Naive thymus-derived CD4-positive, alpha-beta T cell (primary cell): ENCODE measurements around the gene IFNAR2. TPM values are rescaled to one million over a fixed set of nuclear protein-coding genes. Genes with fewer than 3 reads are reported as not detected.

Experiments
- ATAC-seq: fragments of 150-1000 bp; cut with Tn5 transposase; 2 replicates; pipeline ENCODE4 v1.10.0; 2021; ENCODE audit warnings: mild to moderate bottlenecking, moderate library complexity
- CTCF ChIA-PET: fragments of 350-600 bp; sonication (Branson Sonifier 250); formaldehyde crosslinking; loops from one replicate; lab custom pipeline; 2021; ENCODE audit warnings: antibody characterized with exemption; lab: Charles Lee
- POLR2A ChIA-PET: fragments of 350-600 bp; sonication (Branson Sonifier 250); formaldehyde crosslinking; loops from one replicate; lab custom pipeline; 2021; ENCODE audit warnings: antibody characterized with exemption, inconsistent platforms; lab: Charles Lee
- DNase-seq, 9 donors: peaks; one replicate each; pipeline versions ENCODE4 v3.0.0 to v3.0.0-alpha.2; 2020 to 2022; ENCODE audit warnings: mixed read lengths in 1 of 9
- H3K27ac ChIP-seq: one replicate; pipeline ENCODE4 v1.7.0; 2013; ENCODE audit warnings: mild to moderate bottlenecking, low read depth, low read length, moderate library complexity
- H3K27me3 ChIP-seq, 2 donors: one replicate each; pipeline ENCODE4 v1.7.0; 2013; ENCODE audit warnings: low read length in 2 of 2, mild to moderate bottlenecking in 2 of 2, moderate library complexity in 2 of 2; ENCODE audit not compliant: control insufficient read depth in 2 of 2, insufficient read depth in 2 of 2
- H3K36me3 ChIP-seq, 3 experiments: 1 replicate in 2 of 3; 2 replicates in 1 of 3; pipeline ENCODE4 v1.7.0; 2013; ENCODE audit warnings: low read length in 3 of 3, mild to moderate bottlenecking in 3 of 3, moderate library complexity in 1 of 3; ENCODE audit not compliant: insufficient read depth in 3 of 3, control insufficient read depth in 2 of 3
- H3K4me1 ChIP-seq, 2 donors: one replicate each; pipeline ENCODE4 v1.7.0; 2013; ENCODE audit warnings: low read length in 2 of 2, mild to moderate bottlenecking in 2 of 2, moderate library complexity in 1 of 2; ENCODE audit not compliant: control insufficient read depth in 2 of 2, insufficient read depth in 2 of 2
- H3K4me3 ChIP-seq: 2 replicates; pipeline ENCODE4 v1.7.0; 2013; ENCODE audit warnings: mild to moderate bottlenecking, low read length
- H3K9me3 ChIP-seq, 3 experiments: 1 replicate in 2 of 3; 2 replicates in 1 of 3; pipeline ENCODE4 v1.7.0; 2013; ENCODE audit warnings: low read length in 3 of 3; ENCODE audit not compliant: control insufficient read depth in 2 of 3
- H3K27ac Mint-ChIP-seq, 9 donors: one replicate each; pipeline ENCODE4 v1.8.0; 2020 to 2022; ENCODE audit warnings: mixed read lengths in 9 of 9, mild to moderate bottlenecking in 8 of 9, moderate library complexity in 5 of 9, inconsistent platforms in 2 of 9
- H3K27me3 Mint-ChIP-seq, 5 donors: one replicate each; pipeline ENCODE4 v1.8.0; 2021 to 2022; ENCODE audit warnings: mixed read lengths in 5 of 5, mild to moderate bottlenecking in 1 of 5
- H3K36me3 Mint-ChIP-seq, 5 donors: one replicate each; pipeline ENCODE4 v1.8.0; 2020 to 2022; ENCODE audit warnings: mixed read lengths in 5 of 5, mild to moderate bottlenecking in 3 of 5, inconsistent platforms in 1 of 5
- H3K4me1 Mint-ChIP-seq, 7 donors: one replicate each; pipeline ENCODE4 v1.8.0; 2020 to 2022; ENCODE audit warnings: mixed read lengths in 7 of 7, mild to moderate bottlenecking in 3 of 7, inconsistent platforms in 1 of 7
- H3K4me3 Mint-ChIP-seq, 10 donors: one replicate each; pipeline ENCODE4 v1.8.0; 2020 to 2022; ENCODE audit warnings: mild to moderate bottlenecking in 10 of 10, mixed read lengths in 10 of 10, moderate library complexity in 6 of 10, inconsistent platforms in 2 of 10
- H3K9me3 Mint-ChIP-seq, 11 donors: one replicate each; pipeline ENCODE4 v1.8.0; 2020 to 2022; ENCODE audit warnings: mixed read lengths in 11 of 11, mild to moderate bottlenecking in 4 of 11, inconsistent platforms in 1 of 11, moderate library complexity in 1 of 11
- intact Hi-C, 2 donors: fragments of 100-400 bp; cut with micrococcal nuclease; formaldehyde crosslinking; loops; one replicate each; pipeline ENCODE4 v1.15.1; 2023
- polyA plus RNA-seq, 2 donors: library from polyadenylated mRNA; unstranded; fragments of 300-500 nt; fragmentation: Illumina TruSeq; gene quantifications; one replicate each; pipeline ENCODE4 v1.2.3, GENCODE V29; 2021
- total RNA-seq, 6 experiments: library from RNA in 5 of 6; stranded (reverse) in 5 of 6; gene quantifications; 1 replicate in 5 of 6; 2 replicates in 1 of 6; pipeline ENCODE4 v1.2.3 and lab custom pipeline; 2021 to 2026

The IFNAR2 gene
- total and polyA plus RNA-seq, 7 experiments from 2014 or later: 44.9 to 90.2 (median 77.3) TPM

DNA sequence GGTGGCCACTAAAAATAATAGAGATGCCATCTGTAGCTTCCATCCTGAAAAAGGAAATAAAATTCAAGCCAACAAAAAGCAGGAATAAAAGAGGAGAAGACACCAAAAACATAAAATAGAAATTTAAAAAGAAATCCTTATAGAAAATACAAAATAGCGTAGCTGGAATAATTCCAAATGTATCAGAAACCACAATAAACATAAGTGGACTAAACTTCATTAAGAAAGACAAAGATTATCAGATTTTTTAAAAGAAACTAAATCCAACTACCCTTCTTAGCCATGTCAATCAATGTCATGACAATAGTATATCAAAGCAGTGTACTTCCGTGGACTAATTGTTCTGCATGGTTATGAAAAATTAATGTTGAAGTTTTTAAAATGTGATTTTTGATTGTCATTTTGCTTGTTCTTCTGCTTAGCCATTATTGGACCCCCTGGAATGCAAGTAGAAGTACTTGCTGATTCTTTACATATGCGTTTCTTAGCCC is 49.6 kb downstream of the IFNAR2 start:
- no peak for DNase-seq
- no peaks in the 10 kb centered on the region for H3K27me3 Mint-ChIP-seq
- peaks cover 11 to 61% (median 12%) of the 10 kb centered on the region in 3 experiments for H3K36me3 ChIP-seq

More for the DNA sequence above, 49.6 kb downstream of the IFNAR2 start:
- Histone ChIP-seq H3K4me1 (peaks cover 0 to 3% of the 10 kb centered on the region in 2 donors), H3K9me3 (no peaks in the 10 kb centered on the region), H3K4me3 (no peak overlapping the region), H3K27ac (no peak overlapping the region), H3K27me3 (no peaks in the 10 kb centered on the region)
- ChIA-PET POLR2A (interaction anchor here (0.9 to 1.7 kb wide), 4 partner anchors 13 to 82 kb away, joined by 3 to 5 read pairs (median 4); partner anchors contain the start of genes IFNAR1 and IL10RB), CTCF (interaction anchor here (0.6 to 1.3 kb wide), 3 partner anchors 19 to 442 kb away, joined by 3 read pairs; no protein-coding TSS in a partner anchor)
- intact Hi-C loops: no loop called here
- H3K4me1 Mint-ChIP-seq: peaks cover 8 to 21% (median 15%) of the 10 kb centered on the region in 7 donors
- no peak for ATAC-seq
- no peak overlapping the region for H3K4me3 Mint-ChIP-seq
- H3K9me3 Mint-ChIP-seq: peaks cover 0 to 3% (median 0%) of the 10 kb centered on the region in 11 donors
- H3K27ac Mint-ChIP-seq: no peak overlapping the region
- peaks cover 5 to 59% (median 56%) of the 10 kb centered on the region in 5 donors for H3K36me3 Mint-ChIP-seq

Other genes starting within 250 kb of the IFNAR2 start
- gene OLIG2, start 204.0 kb upstream of the IFNAR2 start, total RNA-seq: not detected
- gene OLIG2, start 204.0 kb upstream of the IFNAR2 start, polyA plus RNA-seq: not detected
- 1 to 10 TPM in 1 of 5 experiments, under 1 TPM in 1, not detected in 3; 0.34 to 9.3 TPM for gene OLIG1, start 159.8 kb upstream of the IFNAR2 start, total RNA-seq
- gene OLIG1, start 159.8 kb upstream of the IFNAR2 start, polyA plus RNA-seq: not detected
- gene IL10RB, start 36.4 kb downstream of the IFNAR2 start, total RNA-seq: 10 to 100 TPM; 17.6 to 35.0 (median 27.2) TPM
- gene IL10RB, start 36.4 kb downstream of the IFNAR2 start, polyA plus RNA-seq: 10 to 100 TPM; 47.2 to 51.4 TPM
- 10 to 100 TPM; 24.7 to 60.8 (median 40.0) TPM for gene IFNAR1, start 95.0 kb downstream of the IFNAR2 start, total RNA-seq
- gene IFNAR1, start 95.0 kb downstream of the IFNAR2 start, polyA plus RNA-seq: 10 to 100 TPM; 62.5 to 76.2 TPM
- 10 to 100 TPM in 4 of 5 experiments, 1 to 10 TPM in 1; 9.1 to 80.5 (median 33.7) TPM for gene IFNGR2, start 173.5 kb downstream of the IFNAR2 start, total RNA-seq
- gene IFNGR2, start 173.5 kb downstream of the IFNAR2 start, polyA plus RNA-seq: 10 to 100 TPM; 29.8 to 39.2 TPM